NCI-H774 (cell line): Measurements from ENCODE around the gene KAT2A.
A peak's percentile ranks its signal among the peaks of the same experiment; 100 is the strongest.

ENCODE experiments used
- DNase-seq: peaks from one replicate; lab custom pipeline; 2025; lab: John Stamatoyannopoulos, UW

KAT2A gene

DNA sequence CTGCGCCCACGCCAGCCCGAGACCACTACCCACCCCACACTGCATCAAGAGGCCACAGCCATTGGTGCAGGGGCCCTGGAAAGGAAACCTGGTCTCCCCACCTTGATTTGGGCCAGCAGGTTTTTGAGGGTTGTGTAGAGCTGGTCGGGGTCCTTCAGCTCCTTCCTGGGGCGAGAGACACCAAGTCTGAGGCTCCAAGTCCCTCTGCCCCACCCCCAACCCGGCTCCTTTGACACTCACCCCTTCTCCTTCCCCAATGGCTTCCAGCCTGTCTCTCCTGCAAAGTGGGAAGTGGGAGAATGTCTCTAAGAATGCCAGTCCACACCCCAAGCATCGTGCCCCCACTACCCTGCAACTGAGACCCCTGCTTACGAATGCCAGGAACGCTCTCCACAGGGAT, 7.0 kb downstream of the KAT2A start:
- DNase-seq, result no peak

DNA sequence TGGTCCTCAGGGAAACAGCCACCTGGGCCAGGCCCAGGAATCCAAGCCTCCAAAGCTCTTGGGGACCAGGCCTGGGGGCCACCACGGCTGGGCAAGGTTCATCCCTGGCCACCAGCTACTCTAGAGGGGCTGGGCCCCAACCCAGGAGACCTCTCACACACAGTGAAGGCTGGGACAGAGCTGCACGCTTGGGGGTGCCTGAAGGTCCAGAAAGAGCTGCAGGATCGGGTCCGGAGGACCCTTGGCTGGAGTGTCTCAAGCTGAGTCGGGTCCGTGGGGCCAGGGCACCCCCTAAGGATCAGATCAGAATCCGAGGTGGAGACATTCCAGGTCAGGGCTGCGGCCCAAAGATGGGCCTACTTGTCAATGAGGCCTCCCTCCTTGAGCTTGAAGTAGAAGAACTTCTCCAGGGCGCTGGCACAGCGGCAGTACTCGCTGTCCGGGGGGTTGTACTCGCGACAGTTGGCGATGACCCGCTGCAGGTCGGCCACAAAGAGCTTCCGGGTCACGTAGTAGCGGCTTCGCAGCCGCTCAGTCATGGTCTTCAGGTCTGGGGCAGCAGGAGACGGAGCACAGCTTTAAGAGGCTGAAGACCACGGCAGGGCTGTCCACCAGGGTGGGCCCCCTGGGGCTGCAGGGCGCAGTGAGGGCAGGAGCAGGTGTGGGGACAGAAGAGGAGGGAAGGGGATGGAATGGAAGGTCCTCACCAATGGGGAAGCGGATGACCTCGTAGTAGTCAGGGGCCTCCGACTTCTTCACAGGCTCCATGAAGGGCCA, 7.7 kb downstream of the KAT2A start:
- DNase-seq, result no peak

DNA sequence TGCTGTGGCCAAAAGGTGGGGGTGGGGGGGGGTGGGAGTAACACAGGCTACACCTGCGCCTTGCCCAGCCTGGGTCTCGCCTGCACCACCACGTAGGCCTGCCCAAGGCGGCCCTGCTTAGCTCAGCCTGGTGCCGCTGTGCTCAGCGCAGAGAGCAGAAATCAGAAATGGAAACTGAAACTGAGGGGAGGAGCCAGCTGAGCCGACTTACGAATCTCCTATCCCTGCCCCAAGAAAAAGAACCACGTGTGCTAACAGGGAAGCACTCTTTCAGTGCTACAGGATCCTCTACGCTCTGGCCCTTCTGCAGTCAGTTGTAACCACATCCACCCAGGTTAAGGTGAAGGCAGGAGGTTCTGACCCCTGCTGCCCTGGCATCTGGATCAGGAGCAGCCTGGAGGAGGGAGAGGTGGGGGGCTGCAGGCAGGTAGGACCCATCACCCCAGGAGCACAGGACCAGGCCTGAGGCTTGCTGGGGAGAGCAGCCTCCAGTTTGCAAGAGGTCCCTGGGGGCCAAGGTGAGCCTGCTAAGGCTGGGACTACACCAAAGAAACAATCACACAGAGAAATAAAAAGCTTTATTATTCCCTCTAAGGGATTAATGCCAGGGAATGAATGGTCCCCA, 8.5 kb downstream of the KAT2A start, which contains the start of gene DHX58:
TSS of gene DHX58 (minus strand) at position 163 of the 625 bp plus-strand sequence. CDS start 822 bp downstream, outside the sequence.
- DNase-seq, result peak; percentile 70

DNA sequence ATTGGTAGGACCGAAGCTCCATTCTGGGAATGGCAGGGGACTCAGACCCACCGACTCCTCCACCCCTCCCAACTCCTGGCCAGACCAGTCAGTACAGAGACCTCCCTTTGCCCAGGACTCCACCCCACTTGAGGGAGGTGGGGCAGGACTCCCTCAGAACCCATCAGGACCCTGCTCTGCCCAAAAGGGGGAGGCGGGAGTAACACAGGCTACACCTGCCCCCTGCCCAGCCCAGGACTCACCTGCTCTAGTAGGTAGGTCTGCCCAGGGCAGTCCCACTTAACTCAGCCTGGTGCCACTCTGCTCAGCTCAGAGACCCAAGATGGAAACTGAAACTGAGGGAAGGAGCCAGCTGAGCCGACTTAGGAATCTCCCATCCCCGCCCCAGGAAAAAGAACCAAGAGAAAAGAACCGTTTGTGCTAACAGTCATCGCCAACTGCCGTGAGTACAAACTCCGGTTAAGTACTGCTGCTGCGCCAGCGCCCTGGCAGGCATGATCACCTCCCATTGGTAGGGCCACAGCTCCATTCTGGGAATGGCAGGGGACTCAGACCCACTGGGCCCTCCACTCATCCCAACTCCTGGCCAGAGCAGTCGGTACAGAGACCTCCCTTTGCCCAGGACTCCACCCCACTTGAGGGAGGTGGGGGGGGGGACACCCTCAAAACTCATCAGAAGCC, 9.2 kb downstream of the KAT2A start:
- DNase-seq, result no peak

DNA sequence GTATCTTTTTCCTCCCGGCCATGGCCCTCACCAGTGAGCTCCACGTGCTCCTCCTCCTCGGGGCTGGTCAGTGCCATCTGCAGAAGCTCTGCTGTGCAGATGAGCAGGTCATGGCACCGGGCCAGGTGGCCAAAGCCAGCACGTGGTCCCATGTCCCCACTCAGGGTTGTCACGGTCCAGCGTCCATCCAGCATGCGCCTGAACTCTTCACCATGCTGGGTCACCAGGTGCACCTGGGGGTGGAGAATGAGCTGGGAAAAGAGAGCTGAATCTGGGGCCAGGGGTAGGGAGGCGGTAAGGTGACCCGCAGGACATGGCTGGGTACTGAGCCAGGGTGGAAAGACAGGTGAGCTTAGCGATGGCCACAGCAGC, 9.9 kb downstream of the KAT2A start:
- no peak for DNase-seq

DNA sequence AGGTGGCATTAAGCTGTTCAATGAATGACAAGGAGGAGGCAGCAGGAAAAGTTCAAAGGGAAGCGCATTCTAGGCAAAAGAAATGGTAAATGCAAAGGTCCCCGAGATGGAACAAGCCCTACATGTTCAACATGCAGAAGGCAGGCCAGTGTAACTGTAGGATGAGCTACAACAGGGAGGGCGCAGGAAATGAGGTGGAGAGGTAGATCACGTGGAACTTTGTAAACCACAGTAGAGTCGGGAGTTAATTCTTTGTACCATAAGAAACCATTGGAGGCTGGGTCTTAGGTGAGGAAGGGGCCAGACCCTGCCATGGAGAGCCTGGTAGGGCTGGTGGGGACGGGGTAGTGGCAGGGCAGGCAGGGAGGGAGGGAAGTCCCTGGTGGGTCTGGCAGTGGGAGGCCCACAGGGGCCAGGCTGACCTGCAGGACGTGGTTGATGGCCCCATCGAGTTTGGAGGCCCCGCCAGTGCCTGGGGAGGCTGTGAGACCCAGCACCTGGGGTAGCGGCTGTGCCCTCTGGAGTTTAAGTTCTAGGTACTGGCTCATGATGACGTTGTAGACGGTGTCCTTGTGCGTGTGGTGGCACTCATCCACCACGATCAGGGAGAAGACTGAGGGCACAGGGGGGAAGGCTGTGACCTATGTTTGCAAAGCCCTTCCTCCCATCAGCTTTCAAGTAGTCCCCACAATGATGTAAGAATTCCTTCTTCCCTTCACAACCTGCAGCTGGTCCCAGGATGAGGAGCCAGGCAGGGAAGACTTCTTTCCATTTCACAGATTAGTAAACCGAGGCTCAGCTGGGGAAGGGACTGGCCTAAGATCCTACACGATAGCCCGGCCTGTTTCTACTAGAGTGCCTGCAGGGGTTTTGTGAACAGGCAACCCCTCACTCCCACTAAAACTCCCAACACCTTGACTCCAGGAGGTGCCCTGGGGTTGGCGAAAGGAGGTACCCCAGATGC, 10.6 kb downstream of the KAT2A start:
- no peak for DNase-seq

DNA sequence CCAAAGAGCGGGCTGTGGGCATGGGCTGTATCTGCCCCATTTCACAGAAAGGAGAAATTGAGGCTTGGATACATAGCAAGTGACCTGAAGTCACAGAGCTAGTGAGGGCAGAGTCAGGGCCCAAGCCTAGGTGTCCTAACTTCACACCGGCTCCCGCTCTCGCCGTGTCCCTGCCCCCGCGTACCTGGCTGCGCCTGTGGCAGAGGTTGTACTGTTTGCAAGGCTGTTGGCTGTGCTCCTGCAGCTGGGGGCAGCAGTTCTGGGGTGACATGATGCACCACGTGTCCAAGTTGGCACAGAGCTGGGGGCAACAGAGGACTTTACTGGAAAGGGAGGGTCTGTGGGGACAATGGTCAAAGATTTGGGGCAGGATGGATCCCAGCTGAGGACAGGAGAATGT, 12.1 kb downstream of the KAT2A start:
- DNase-seq, result no peak

DNA sequence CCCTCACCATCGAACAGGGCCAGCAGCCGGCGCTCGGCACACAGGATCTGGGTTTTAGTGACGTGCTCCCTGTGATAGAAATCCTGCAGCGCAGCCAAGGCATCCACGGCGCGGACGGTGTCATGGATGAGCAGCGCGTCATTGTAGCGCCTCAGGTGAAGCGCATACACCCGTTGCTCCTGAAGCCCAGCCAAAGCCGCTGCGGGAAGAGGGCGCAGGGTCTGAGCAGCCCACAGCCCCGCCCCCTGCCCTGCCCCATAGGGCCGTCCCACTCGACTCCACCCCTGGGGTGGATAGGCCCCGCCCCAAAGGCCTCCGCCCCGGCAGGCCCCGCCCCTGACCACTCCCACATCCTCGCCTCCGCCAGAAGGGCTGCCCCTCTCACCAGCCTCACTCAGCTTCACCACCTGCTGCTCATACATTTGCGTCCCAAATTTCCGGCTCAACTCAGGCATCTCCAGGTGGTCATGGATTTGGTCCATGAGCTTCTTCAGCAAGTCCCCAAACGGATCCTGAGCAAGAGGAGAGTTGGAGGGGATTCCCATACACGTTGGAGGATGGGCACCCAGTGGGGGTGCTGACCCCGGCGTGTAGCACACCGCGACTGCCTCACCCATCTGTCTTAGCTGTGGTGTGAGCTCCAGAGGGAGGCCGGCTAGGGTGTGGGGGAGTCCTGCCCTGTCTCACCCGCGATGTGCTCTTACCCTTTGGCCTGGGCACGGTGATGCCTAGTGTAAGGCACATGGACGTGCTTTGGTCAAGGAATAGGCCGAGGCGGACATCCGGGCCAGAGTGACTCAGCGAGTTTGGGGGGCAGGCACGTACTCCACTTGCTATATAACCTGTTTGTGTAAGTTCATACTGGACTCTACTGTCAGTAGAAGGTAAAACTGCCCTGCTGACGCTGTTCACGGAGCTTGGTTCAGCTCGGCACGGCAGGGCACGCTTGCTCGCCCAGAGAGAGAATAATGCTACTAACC, 13.3 kb downstream of the KAT2A start:
- peak; percentile 96 for DNase-seq

DNA sequence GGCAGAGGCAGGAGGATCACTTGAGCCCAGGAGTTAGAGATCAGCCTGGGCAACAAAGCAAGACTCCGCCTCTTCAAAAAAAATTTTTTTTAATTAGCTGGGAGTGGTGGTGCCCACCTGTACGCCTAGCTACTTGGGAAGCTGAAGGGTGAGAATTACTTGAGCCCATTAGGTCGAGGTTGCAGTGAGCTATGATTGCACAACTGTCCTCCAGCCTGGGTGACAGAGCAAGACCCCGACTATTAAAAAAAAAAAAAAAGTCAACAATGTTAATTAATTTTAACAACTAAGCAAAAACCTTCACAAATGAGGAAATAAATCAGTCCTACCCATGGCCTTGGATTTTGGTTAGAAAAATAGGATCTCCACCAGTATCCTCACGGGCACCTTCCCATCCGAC, 14.0 kb downstream of the KAT2A start:
- no peak for DNase-seq

DNA sequence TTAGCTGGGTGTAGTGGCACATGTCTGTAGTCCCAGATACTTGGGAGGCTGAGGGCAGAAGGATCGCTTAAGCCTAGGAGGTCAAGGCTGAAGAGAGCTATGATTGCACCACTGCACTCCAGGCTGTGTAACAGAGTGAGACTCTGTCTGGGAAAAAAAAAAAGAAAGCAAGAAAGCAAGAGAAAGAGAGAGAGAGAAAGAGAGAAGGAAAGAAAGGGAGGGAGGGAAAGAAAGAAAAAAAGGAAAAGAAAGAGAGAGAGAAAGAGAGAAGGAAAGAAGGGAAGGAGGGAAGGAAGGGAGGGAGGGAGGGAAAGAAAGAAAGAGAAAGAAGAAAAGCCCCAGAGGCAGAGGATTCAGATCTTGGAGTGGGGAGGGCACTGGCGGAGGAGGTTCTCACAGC, 15.2 kb downstream of the KAT2A start:
- DNase-seq, result no peak

DNA sequence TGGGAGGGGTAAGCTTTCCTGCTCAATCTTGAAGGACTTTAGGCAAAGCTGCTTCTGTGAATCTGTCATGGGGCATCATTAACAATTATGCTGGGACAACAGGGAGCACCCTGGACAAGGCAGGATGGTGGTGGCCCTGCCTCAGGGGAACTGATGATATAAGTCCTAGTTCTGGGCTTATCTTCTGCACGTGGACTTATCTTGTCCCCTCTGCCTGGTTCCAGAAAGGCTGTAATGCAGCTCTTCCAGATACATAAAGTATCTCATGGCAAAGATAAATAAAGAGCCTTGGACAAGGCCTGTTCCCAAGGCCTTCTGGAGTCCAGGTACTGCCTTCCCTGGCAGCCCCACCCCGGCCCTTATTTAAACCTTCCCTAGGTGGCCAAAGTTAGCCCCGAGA, 16.9 kb downstream of the KAT2A start:
- no peak for DNase-seq

DNA sequence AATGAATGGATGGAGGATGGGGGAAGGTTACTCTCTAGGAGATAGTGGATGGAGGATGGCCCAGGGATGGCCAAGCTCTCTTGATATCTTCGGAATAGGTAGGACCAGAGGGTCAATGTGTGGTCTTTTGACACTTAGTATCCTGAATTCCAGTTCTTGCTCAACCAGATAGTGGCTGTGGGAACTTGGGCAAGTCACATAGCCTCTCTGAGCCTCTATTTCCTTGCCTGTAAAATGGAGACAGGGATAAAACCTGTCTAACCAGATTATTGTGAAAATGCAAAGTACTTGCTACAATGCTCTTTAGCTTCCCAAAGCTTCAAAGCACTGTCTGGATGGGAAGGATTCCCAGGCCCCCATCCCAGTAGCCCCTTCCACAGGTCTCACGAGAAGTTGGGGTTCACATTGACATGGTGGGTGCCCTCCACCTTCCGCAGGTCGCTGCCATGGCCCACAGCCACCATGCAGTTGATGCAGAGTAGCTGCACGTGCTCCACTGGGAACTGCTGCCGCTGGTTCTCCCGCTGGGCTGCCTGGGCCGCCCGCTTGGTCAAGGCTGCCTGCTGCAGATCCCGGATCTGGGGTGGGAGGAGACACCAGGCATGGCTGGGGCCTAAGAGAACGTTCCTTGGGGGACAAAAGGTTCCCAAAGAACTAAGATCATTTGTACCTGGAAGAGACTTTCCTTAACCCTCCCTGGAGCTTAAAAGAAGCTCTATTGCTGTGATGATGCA, 17.8 kb downstream of the KAT2A start:
- no peak for DNase-seq

DNA sequence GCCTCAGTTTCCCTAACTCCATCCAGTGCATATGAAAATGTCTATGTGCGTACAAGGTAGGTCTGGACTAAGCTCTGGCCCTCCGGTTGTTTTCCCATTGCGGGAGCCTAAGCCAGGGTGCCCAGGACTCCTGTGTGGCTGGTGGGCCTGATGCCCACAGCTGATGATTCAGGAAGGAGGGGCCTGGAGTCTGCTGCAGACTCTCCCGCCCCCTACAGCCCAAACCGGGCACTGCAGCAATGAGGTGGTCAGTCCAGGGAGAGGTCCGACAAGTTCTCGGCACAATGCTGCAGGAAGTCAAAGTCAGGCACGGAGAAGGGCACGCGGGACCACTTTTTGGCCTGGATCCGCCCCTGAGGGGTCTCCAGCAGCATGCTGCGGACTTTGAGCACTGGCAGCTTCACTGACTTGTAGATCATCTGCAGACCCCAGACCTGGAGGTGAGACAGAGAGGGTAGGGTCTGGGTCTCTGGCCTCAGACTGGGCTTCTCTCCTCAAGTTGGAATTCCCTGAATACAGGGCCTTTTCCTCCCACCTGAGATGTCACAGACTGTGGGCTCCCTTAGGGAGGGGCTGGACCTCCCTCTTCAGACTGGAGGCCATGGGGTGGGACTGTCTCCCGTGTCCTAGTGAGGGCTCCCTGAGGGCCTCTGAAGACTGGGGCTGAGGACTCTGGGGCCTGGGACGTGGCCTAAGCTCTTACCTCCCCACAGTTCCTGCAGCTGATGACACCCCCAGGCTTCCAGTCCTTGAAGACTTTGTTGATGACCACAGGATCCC, 19.5 kb downstream of the KAT2A start:
- DNase-seq, result peak; percentile 54

DNA sequence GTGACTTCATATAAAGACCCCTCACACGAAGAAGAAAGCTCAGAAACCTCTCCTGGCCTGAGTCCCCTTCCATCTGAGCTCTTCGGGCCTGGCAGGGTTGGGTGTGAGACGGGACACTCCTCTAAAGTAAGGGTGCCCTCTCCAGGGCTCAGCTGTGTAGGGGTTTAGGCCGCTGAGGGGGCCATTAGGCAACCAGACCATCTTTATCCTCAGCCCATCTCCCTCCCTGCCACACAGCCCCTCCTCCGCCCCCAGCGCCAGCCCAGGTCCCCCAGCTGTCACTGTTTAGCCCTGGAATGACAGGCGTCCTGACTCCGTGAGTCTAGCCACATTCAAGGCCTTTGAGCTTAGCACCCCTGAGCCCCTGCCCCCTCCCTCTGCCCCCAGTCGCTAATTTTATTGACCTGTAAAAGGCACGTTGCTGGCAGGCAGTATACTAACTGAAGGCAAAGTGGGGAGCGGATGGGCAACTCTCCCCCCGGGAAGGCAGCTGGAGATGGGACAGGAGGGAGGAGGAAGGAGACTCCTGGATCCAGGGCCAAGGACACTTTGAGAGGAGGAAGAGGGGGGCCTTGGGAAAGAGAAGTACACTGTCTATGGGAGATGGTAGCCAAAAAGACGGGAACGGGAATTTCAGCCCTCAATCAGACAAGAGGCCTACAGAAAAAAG, 22.3 kb downstream of the KAT2A start:
- DNase-seq, result no peak

DNA sequence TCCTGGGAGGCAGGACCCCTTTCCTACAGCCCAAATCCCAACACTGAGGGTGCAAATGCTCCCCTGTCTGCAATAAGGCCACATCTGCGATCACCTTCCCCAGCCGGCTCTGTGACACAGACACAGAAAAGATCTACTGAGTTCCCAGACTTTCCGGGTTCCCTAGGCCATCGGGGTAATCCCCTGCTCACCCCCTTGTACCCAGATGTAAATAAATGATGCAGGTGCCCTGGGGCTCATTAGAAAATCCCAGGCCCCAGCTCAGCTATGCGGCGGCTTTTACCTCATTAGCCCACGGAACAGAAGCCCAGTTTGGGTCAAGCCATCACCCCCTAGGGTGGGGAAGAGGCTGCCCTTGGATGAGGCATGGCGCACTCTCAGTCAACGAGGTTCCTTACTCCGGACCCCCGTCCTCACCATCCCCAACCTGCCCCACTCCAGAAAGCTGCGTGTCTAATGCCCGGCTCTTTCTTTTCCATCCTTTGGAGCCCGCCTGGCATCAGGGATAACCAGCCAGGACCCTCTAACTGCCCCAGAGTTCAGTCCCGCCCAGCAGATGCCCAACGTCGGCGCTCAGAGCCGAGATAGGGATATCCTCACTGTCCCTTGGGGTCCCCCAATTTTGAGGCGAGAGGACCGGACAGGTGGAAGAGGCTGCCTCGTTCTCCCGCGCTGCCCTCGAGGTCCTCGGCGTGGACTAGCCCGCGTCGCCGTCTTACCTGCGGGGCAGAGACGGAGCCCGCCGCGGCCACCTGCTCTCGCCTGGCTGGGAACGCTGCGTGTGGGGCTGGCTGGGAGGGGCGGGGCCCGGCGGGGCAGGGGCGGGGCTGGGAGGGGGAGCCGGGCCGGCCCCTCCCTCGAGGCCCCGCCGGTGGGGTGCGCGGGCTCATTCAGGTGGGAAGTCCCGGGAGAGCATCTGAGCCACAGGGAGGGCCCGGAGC, 23.2 kb downstream of the KAT2A start, which contains the start of gene ZNF385C:
TSS of gene ZNF385C (minus strand) at position 783 of the 941 bp plus-strand sequence. CDS start 35,417 bp downstream, outside the sequence.
- DNase-seq, result peak; percentile 40

DNA sequence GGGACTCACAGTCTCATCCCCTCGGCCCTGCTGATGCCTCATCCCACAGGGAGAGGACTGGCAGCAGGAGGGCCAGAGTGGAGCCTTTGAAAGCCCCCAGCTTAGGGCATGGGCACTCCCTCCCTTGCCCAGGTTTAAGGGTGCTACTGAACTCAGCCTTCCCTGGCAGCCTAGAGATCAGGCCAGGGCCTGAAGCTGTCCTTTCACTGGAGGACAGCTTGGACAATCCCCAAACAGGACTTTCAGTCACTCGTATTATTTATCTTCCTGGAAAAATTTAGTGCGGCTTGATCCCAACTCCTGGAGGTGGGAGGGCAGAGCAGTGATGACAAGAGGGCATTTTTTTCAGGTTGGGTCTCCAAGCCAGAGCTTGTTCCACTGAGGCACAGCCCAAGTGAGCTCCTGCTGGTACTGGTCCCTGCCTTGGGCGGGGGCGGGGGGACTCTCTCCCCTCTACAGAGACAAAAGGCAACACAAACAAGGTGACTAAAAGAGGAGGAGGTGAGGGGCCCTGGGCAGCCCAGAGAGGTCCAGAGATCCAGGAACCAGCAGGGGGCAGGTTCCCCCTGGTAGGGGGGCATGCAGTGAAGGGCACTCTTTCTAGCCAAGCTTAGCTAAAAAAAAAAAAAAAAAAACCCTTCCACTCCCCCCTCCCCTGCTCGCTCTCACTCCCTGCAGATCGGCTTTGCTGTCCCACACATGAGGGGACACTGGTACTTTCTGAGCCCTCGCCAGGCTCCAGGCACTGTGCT, 24.6 kb downstream of the KAT2A start:
- DNase-seq, result no peak
